ENCODE results near the gene CARMIL1.

CARMIL1 gene

GRCh38 chr6:25560865-25561264 is 281.7 kb downstream of the CARMIL1 start:
- no peak for DNase-seq (ENCODE audit: low spot score)
- in situ Hi-C loops (cut with MboI; ENCODE audit: low sequenced_read_pairs, unreplicated experiment), result loop anchor here (25.0 kb wide), 1 partner anchor 299 kb away; no protein-coding TSS in a partner anchor
- TF ChIP-seq, protein P1, sequence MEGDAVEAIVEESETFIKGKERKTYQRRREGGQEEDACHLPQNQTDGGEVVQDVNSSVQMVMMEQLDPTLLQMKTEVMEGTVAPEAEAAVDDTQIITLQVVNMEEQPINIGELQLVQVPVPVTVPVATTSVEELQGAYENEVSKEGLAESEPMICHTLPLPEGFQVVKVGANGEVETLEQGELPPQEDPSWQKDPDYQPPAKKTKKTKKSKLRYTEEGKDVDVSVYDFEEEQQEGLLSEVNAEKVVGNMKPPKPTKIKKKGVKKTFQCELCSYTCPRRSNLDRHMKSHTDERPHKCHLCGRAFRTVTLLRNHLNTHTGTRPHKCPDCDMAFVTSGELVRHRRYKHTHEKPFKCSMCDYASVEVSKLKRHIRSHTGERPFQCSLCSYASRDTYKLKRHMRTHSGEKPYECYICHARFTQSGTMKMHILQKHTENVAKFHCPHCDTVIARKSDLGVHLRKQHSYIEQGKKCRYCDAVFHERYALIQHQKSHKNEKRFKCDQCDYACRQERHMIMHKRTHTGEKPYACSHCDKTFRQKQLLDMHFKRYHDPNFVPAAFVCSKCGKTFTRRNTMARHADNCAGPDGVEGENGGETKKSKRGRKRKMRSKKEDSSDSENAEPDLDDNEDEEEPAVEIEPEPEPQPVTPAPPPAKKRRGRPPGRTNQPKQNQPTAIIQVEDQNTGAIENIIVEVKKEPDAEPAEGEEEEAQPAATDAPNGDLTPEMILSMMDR (IDR thresholded peaks at IDR 0.05; ENCODE audit: borderline replicate concordance, control extremely low read depth, extremely low read depth, insufficient read depth, missing control alignments), result no peak

DNA sequence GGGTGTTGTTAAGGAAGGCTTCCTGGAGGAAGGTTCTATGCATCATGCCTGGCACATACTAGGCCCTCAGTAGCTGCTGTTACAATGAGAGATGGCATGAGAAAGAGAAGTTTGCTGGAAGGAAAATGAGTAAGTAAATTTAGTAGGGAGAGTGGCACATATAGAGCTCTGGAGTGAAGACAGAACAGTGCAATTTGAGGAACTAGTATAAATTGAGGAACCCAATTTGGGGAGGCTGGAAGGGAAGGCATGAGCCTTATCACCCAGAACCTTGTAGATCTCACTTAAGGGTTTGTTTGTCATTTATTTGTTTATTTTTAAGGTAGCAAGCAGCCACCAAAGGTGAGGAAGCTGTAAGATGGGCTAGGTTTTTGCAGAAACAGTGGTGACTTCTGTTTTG is 285.8 kb downstream of the CARMIL1 start:
- in situ Hi-C loops (cut with MboI; ENCODE audit: low sequenced_read_pairs, unreplicated experiment), result loop anchor here (25.0 kb wide), 1 partner anchor 303 kb away; no protein-coding TSS in a partner anchor
- TF ChIP-seq, protein P1 (IDR thresholded peaks at IDR 0.05; ENCODE audit: borderline replicate concordance, control extremely low read depth, extremely low read depth, insufficient read depth, missing control alignments), result no peak
- no peak for DNase-seq (ENCODE audit: low spot score)

- TF ChIP-seq, protein P1 (IDR thresholded peaks at IDR 0.05; ENCODE audit: borderline replicate concordance, control extremely low read depth, extremely low read depth, insufficient read depth, missing control alignments), result no peak
Observed at GRCh38 chr6:25570578-25570977, 291.4 kb downstream of the CARMIL1 start.

DNA sequence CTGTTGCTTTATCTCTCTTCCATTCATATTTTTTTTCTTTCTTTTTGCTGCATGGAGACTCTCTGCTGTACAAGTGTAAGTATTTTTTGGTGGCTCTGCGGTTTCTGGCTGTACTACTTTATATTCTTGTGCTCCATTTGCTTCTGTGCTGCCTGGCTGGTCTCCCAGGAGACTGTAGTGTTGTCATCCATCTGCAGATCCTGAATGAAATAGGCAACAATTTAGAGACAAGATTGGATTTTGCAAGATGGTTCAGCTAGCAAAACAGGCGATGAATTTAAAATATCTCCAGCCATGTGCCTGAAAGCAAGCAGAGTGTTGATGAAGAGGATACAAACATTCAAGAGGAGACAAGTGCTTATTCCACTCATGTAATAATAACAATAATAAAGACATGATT is 297.7 kb downstream of the CARMIL1 start:
- in situ Hi-C loops (cut with MboI; ENCODE audit: low sequenced_read_pairs, unreplicated experiment), result no loop called here
- TF ChIP-seq, protein P1 (IDR thresholded peaks at IDR 0.05; ENCODE audit: borderline replicate concordance, control extremely low read depth, extremely low read depth, insufficient read depth, missing control alignments), result no peak
- no peak for DNase-seq (ENCODE audit: low spot score)

More at GRCh38 chr6:25570578-25570977, 291.4 kb downstream of the CARMIL1 start:
- in situ Hi-C loops (cut with MboI; ENCODE audit: low sequenced_read_pairs, unreplicated experiment), result loop anchor here (25.0 kb wide), 1 partner anchor 308 kb away; no protein-coding TSS in a partner anchor
- no peak for DNase-seq (ENCODE audit: low spot score)

DNA sequence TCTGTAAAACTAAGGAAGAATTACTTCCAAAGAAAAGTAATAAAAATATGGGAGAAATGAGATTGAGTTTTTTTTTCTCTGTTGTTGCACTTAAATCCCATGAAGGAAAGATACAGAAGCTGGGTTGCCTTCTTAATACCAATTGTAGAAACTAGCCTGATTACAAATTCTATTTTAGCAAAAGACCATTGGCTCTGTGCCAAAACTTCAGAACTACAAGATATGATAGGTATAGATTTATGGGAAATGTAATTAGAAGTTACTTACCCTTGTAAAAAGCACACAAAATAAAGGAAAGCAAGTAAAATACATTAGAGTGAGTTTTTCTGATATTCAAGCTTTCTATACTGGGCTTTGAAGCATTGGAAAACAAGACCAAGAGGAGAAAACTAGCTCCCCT is 299.4 kb downstream of the CARMIL1 start:
- TF ChIP-seq, protein P1 (IDR thresholded peaks at IDR 0.05; ENCODE audit: borderline replicate concordance, control extremely low read depth, extremely low read depth, insufficient read depth, missing control alignments), result no peak
- in situ Hi-C loops (cut with MboI; ENCODE audit: low sequenced_read_pairs, unreplicated experiment), result no loop called here
- no peak for DNase-seq (ENCODE audit: low spot score)

- TF ChIP-seq, protein P1 (IDR thresholded peaks at IDR 0.05; ENCODE audit: borderline replicate concordance, control extremely low read depth, extremely low read depth, insufficient read depth, missing control alignments), result no peak
- DNase-seq (ENCODE audit: low spot score), result no peak
- in situ Hi-C loops (cut with MboI; ENCODE audit: low sequenced_read_pairs, unreplicated experiment), result no loop called here
Observed at GRCh38 chr6:25579391-25579883, 300.3 kb downstream of the CARMIL1 start.

Measured in GM13976 (cell line).